HG02870 (cell line): ENCODE data around the gene CHST5.

ENCODE experiments used
- ATAC-seq: cut with Tn5 transposase; IDR thresholded peaks from one replicate; pipeline ENCODE4 v1.9.1; 2021; ENCODE audit warnings: mild to moderate bottlenecking, moderate library complexity; ENCODE audit not compliant: unreplicated experiment

Gene CHST5

DNA sequence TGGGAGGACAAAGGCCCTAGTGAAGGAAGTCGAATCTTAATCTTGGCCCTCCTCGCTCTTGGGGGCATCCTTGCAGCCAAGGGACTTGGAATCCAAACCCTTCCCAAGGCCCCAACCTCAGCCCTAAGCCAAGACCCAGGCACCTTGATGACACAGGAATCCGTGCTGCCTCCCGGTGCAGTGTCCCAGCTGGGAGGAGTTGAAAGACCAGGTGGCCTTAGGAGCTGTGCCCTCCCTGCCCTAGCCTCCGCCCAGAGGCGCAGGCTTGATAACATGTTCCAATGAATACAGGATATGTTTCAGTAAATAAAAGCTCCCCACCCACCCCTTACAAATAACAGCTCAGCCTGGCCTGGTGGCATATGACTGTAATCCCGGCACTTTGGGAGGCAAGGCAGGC lies at the start of gene CHST5:
Gene CHST5 (minus strand): TSS at position 208 of the 400 bp plus-strand sequence. CDS start 5,724 bp downstream, outside the sequence.
- ATAC-seq = no peak

DNA sequence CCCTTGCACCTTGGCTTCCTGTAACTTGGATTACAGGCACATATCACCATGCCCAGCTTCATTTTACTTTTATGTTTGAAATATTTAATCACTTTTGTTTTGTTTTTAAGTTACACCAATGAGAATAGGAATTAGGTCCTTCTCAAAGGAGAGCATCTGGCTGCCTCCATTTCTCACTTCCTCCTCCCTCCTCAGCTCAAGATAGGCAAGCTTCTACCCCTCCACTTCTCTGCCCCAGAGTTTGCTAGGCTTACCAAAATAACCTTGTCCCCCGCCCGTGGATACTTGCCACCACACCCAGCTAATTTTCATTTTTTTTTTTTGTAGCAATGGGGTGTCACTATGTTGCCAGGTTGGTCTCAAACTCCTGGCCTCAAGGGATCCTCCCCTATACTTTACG lies 48.2 kb upstream of the CHST5 start:
- no peak for ATAC-seq

- ATAC-seq = no peak
These were observed 43.5 kb upstream of the CHST5 start for GRCh38 chr16:75579281-75579834.

GRCh38 chr16:75578725-75579124 lies 42.8 kb upstream of the CHST5 start:
- ATAC-seq = no peak

- ATAC-seq = no peak
These were observed 42.3 kb upstream of the CHST5 start for GRCh38 chr16:75578212-75578611.

DNA sequence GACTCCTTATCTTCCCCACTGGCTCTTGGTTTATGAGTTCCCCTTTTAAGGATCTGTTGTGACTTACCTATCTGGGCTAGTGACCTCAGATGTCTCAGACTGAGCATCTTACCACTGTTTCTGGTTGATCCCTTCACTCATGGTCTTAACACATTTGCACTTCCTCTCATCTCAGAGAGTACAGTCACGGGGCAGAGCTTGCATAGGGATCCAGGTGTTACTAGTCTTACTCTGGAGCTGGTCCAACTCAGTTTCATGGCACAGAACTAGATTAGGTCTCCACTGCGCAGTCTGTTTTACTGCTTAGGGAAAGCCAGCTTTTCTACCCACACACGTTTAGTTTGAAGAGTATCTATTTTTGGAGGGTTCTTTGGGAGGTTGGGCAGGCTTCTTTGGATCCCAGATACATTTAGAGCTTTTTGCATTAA lies 40.5 kb upstream of the CHST5 start:
- ATAC-seq = peak; percentile 73

DNA sequence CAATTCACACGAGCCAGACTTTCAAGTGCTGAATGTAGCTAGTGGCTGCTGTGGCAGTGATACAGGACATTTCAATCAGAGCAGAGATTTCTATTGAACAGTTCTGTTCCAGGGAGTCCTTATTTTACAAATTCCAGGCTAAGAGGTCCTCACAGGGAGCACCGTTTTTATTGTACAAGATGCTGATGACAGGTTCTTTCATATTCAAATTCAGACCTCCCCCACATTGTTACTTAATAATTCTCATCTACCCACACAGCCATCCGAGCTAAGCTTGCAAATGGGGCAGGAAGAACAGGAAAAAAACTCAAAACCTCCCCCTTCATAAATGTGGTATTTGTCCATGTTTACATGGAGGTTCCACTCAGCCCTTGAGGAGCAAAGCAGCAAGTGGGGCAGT lies 40.0 kb upstream of the CHST5 start:
- no peak for ATAC-seq

DNA sequence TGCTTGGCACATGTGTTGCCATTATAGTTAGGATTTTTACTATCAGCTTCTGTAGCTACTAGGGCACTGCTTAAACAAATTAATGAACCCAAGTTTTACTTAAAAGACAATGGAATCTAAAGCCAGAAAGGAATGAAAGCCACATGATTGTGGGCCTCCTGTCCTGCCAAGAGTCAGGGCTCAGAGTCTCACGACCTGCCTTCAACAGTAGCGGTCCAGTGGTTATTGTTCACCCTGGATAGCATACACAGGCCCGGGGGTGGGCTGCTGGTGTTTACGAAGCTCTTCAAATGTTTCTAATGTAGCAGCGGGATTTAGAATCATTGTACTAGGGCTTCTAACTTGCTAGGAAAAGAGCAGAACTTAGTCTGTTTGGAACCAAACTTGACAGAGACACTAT lies 38.0 kb upstream of the CHST5 start:
- ATAC-seq = no peak

- no peak for ATAC-seq
These were observed 37.1 kb upstream of the CHST5 start for GRCh38 chr16:75572864-75573542.

DNA sequence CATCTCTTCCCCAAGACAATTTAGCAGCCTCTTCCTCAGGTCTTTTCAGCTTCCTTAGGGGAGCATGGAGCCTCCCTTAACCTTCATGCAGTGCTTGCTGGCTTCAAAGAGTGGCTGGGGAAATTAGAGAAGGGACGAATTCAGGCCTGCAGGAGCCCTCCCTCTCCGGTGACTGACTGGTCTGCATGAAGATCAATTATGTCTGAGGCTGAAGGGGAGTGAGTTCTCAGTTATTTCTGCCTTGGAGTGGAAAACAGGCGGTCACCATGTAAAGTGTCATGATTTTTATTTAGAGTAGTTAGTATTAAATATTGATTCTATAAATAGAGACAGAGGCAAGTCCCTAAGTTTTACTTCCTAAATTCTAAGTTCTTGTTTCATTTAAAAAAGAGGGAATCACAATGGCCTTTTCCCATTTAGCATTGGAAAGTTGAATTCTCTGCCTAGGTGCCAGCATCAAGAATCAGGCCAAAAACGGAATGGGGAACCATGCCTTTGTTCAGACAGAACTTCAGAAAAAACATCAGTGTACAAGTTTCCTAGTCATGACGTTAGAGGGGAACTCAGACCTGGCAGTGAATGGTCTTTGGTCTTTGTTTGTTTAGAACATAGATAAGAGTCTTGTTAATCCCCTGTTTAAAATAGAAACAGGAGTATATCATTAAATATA lies 34.6 kb upstream of the CHST5 start:
- no peak for ATAC-seq

GRCh38 chr16:75567911-75568310 lies 32.0 kb upstream of the CHST5 start:
- no peak for ATAC-seq

DNA sequence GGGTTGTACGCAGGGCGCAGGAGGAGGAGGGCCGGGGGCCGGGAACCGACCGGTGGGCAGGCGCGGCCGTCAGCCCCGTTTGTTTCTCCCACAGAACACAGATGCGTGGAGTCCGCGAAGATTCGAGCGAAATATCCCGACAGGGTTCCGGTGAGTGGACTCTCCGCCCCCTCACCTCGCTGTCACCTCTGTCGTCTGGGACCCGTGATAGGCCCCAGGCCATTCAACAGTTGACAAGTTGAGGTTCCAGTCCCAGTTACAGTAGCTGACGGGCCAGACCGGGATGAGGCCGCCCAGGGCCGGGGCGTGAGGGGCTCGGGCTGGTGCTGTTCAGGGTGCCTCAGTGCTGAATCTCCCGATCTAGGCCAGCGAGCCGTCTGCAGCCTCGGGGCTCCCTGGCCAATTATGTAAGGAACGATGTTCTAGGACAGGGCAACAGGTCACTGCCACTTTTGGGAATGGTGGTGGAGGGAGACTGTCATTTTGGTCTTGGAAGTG lies 30.9 kb upstream of the CHST5 start:
- no peak for ATAC-seq

DNA sequence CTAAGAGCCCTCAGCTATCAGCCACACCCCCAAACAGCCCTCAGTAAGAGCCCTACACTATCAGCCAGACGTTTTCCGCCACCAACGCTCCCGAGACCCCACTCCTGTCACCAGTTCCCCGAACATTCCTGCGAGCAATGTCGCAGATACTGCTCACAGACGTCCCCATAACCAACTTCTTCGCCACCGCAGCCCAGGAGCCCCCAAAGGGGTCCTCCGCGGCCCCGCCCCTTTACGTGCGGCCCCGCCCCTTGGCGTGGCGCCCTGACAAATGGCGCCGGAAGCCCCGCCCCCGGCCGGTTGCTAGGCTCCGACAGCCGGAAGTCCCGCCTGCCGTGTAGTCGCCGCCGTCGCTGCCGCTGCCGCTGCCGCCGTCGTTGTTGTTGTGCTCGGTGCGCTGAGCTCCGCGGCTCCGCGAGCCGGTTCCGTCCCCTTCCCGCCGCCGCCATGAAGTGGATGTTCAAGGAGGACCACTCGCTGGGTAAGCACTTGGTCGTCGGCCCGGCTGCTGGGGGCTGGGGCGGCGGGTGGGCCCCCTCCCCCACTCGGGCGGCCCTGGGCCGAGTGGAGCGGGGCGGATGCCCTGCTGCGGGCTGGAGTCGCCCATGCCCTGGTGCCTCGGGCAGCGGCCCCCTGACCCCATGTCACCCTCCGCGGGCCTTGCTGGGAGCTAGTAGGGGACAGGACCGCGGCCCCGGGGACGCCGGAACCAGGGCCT lies 30.3 kb upstream of the CHST5 start, which contains the start of gene GABARAPL2:
Gene GABARAPL2 (plus strand): TSS at position 340 of the 718 bp plus-strand sequence. CDS start 108 bp downstream, at position 448.
- ATAC-seq = peak; percentile 48

DNA sequence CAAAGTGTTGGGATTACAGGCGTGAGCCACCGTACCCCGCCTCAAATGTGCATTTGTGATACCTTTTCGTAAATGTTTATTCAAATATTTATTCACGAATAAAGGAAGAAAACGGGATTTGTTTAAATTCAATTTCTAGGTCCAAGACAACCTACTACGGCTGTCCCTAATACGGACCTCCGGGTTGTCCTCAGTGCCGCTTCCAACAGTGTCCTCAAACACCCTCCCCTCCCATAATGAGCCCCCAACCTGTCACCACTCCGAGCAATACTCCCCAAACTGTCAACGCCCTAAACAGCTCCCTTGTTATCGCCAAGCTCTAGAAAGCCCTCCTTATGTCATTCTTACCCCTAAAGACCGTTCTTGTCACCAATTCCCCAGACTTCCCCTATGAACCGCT lies 29.7 kb upstream of the CHST5 start:
- ATAC-seq = peak; percentile 3

DNA sequence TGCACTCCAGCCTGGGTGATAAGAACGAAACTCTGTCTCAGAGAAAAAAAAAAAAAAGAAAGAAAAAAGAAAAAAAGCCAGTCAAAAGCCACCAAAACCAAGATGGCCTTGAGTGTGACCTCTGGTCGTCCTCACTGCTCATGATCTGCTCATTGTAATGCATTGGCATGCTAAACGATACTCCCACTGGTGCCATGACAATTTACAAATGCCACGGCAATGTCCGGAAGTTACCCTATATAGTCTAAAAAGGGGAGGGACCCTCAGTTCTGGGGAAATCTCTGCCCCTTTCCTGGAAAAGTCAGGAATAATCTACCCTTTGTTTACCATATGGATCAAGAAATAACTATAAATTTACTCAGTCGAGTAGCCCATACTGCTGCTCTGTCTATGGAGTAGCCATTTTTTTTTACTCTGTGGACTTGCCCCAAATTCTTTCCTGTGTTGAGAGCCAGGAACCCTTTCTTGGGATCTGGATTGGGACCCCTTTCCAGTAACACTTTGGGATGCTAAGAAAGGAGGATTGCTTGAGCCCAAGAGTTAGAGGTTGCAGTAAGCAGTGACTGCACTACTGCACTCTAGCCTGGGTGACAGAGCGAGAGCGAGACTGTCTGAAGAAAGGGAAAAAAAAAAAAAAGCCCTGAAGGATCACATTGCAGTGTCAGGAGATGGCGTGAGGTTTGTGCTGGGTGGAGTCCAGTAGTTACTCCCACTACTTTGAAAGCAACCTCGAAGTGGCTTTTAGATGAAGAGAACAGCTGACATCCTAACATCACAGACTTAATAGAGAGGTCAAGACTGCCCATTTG lies 23.9 kb upstream of the CHST5 start:
- no peak for ATAC-seq

- ATAC-seq = no peak
These were observed 23.0 kb upstream of the CHST5 start for GRCh38 chr16:75558846-75559401.

DNA sequence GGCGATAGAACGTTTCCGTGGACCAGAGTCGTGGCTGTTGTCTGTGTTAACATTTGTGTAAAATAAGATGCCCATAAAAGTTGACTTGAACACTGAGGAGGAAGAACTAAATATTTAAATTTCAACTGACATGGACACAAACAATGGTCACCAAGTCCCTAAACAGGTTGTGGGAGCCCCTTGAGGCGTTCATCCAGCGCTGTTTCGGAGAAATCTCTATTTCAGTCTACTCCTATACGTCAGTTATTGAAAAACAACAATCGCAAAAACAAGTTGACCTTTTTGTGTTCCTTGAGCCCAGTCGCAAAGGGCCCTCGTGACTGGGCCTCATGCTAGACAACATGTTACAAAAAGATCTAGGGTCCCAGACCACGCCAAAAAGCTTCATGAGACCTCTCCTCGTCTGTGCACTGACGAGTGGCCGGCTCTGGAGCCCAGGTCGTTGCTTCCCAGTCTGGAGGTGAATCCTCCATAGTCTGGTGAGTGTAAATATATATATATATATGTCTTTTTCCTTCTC lies 20.6 kb upstream of the CHST5 start:
- ATAC-seq = no peak

GRCh38 chr16:75555707-75556430 lies 20.0 kb upstream of the CHST5 start, which contains the start of gene TMEM231:
Gene TMEM231, minus strand, starts transcription at chr16:75556252. Its CDS starts 43 bp downstream, at chr16:75556209.
- ATAC-seq = peak; percentile 93

- ATAC-seq = peak; percentile 15
These were observed 19.4 kb upstream of the CHST5 start for GRCh38 chr16:75555213-75555706.
